BE2C (cell line): Measurements from ENCODE around the gene KIF16B.

Source experiments
- DNase-seq: peaks from one replicate; pipeline ENCODE4 v3.0.0-alpha.2; 2020
- H3K27me3 ChIP-seq: fragments of 250-450 bp; sonication (Bioruptor Pico); 2 replicates; pipeline ENCODE4 v1.5.1; 2020; ENCODE audit warnings: mild to moderate bottlenecking
- H3K36me3 ChIP-seq: fragments of 250-450 bp; sonication (Bioruptor Pico); 2 replicates; pipeline ENCODE4 v1.5.1; 2020; ENCODE audit warnings: mild to moderate bottlenecking
- H3K4me1 ChIP-seq: fragments of 250-450 bp; sonication (Bioruptor Pico); 2 replicates; pipeline ENCODE4 v1.5.1; 2020
- H3K4me3 ChIP-seq: 2 replicates; pipeline ENCODE4 v1.5.1; 2011; ENCODE audit warnings: low read depth, low read length
- H3K9me3 ChIP-seq: fragments of 250-450 bp; sonication (Bioruptor Pico); 2 replicates; pipeline ENCODE4 v1.5.1; 2020
- CTCF ChIP-seq: IDR thresholded peaks from 2 replicates; pipeline ENCODE4 v1.5.1; 2012; ENCODE audit warnings: mild to moderate bottlenecking, low read depth, low read length

The KIF16B gene

GRCh38 chr20:16517946-16518783, 55.1 kb downstream of the KIF16B start:
- no peak overlapping the region for H3K4me3 ChIP-seq
- no peaks in the 10 kb centered on the region for H3K36me3 ChIP-seq
- H3K27me3 ChIP-seq: no peaks in the 10 kb centered on the region
- peak; percentile 74 for TF ChIP-seq CTCF
- DNase-seq: peak; percentile 42
- H3K4me1 ChIP-seq: no peaks in the 10 kb centered on the region
- H3K9me3 ChIP-seq: no peaks in the 10 kb centered on the region

GRCh38 chr20:16516794-16517193, 56.5 kb downstream of the KIF16B start:
- no peak for DNase-seq
- Histone ChIP-seq H3K4me3 (no peak overlapping the region), H3K9me3 (no peaks in the 10 kb centered on the region), H3K36me3 (no peaks in the 10 kb centered on the region), H3K27me3 (no peaks in the 10 kb centered on the region), H3K4me1 (no peaks in the 10 kb centered on the region)
- TF ChIP-seq CTCF: no peak

GRCh38 chr20:16515046-16515445, 58.2 kb downstream of the KIF16B start:
- Histone ChIP-seq H3K9me3 (no peaks in the 10 kb centered on the region), H3K27me3 (no peaks in the 10 kb centered on the region), H3K4me3 (no peak overlapping the region), H3K4me1 (no peaks in the 10 kb centered on the region), H3K36me3 (no peaks in the 10 kb centered on the region)
- no peak for TF ChIP-seq CTCF
- no peak for DNase-seq

GRCh38 chr20:16514140-16514539, 59.1 kb downstream of the KIF16B start:
- DNase-seq: no peak
- TF ChIP-seq CTCF: no peak
- H3K36me3 ChIP-seq: no peaks in the 10 kb centered on the region
- no peaks in the 10 kb centered on the region for H3K27me3 ChIP-seq
- no peak overlapping the region for H3K4me3 ChIP-seq
- H3K4me1 ChIP-seq: no peaks in the 10 kb centered on the region
- H3K9me3 ChIP-seq: no peaks in the 10 kb centered on the region

GRCh38 chr20:16505894-16506293, 67.4 kb downstream of the KIF16B start:
- Histone ChIP-seq H3K36me3 (no peaks in the 10 kb centered on the region), H3K9me3 (no peaks in the 10 kb centered on the region), H3K4me1 (no peaks in the 10 kb centered on the region), H3K4me3 (no peak overlapping the region), H3K27me3 (no peaks in the 10 kb centered on the region)
- no peak for DNase-seq
- TF ChIP-seq CTCF: no peak

GRCh38 chr20:16501301-16501700, 71.9 kb downstream of the KIF16B start:
- Histone ChIP-seq H3K27me3 (no peaks in the 10 kb centered on the region), H3K4me3 (no peak overlapping the region), H3K36me3 (no peaks in the 10 kb centered on the region), H3K9me3 (no peaks in the 10 kb centered on the region), H3K4me1 (no peaks in the 10 kb centered on the region)
- DNase-seq: no peak
- no peak for TF ChIP-seq CTCF
